Osteocyte (in vitro differentiated cells): Measurements from ENCODE around the gene SNX13. TPM values are rescaled to one million over a fixed set of nuclear protein-coding genes. Genes with fewer than 3 reads are reported as not detected.

Experiments used
- DNase-seq: peaks from one replicate; pipeline ENCODE4 v3.0.0; 2021; ENCODE audit warnings: mixed read lengths; ENCODE audit not compliant: unreplicated experiment; ENCODE audit errors: extremely low spot score
- H3K27ac Mint-ChIP-seq: one replicate; pipeline ENCODE4 v1.8.0; 2021; ENCODE audit warnings: mild to moderate bottlenecking, mixed read lengths; ENCODE audit not compliant: unreplicated experiment
- H3K27me3 Mint-ChIP-seq: one replicate; pipeline ENCODE4 v1.8.0; 2021; ENCODE audit warnings: mixed read lengths; ENCODE audit not compliant: unreplicated experiment
- H3K36me3 Mint-ChIP-seq: one replicate; pipeline ENCODE4 v1.8.0; 2021; ENCODE audit warnings: mixed read lengths; ENCODE audit not compliant: unreplicated experiment
- H3K4me1 Mint-ChIP-seq: one replicate; pipeline ENCODE4 v1.8.0; 2021; ENCODE audit warnings: mixed read lengths; ENCODE audit not compliant: unreplicated experiment
- H3K4me3 Mint-ChIP-seq: one replicate; pipeline ENCODE4 v1.8.0; 2021; ENCODE audit warnings: mild to moderate bottlenecking, moderate library complexity, mixed read lengths; ENCODE audit not compliant: unreplicated experiment
- H3K9me3 Mint-ChIP-seq: one replicate; pipeline ENCODE4 v1.8.0; 2021; ENCODE audit warnings: mixed read lengths; ENCODE audit not compliant: unreplicated experiment
- CTCF ChIP-seq: fragments of 200-600 bp; sonication (generic); IDR thresholded peaks from 2 replicates; pipeline ENCODE4 v1.5.0; 2021; ENCODE audit warnings: antibody characterized with exemption, mild to moderate bottlenecking, moderate library complexity
- total RNA-seq: library from RNA; stranded (reverse); gene quantifications from 2 replicates; pipeline ENCODE4 v1.2.1, GENCODE V29; 2021

SNX13 gene
- total RNA-seq, 1 donor from 2014 or later: 49.5 TPM

- Mint-ChIP-seq H3K9me3 (peaks cover 3% of the 10 kb centered on the region), H3K27me3 (peaks cover 3% of the 10 kb centered on the region), H3K4me1 (peaks cover 5% of the 10 kb centered on the region), H3K27ac (no peak overlapping the region), H3K4me3 (no peak overlapping the region), H3K36me3 (no peaks in the 10 kb centered on the region)
- DNase-seq: no peak
- TF ChIP-seq CTCF: no peak
These were observed 22.4 kb upstream of the SNX13 start for GRCh38 chr7:17962652-17963051.

GRCh38 chr7:17957871-17958270 lies 17.6 kb upstream of the SNX13 start:
- Mint-ChIP-seq H3K4me1 (no peaks in the 10 kb centered on the region), H3K27me3 (peaks cover 9% of the 10 kb centered on the region), H3K36me3 (no peaks in the 10 kb centered on the region), H3K9me3 (no peaks in the 10 kb centered on the region), H3K27ac (no peak overlapping the region), H3K4me3 (no peak overlapping the region)
- TF ChIP-seq CTCF: no peak
- no peak for DNase-seq

- H3K27ac Mint-ChIP-seq: no peak overlapping the region
- peaks cover 4% of the 10 kb centered on the region for H3K27me3 Mint-ChIP-seq
- TF ChIP-seq CTCF: no peak
- H3K36me3 Mint-ChIP-seq: no peaks in the 10 kb centered on the region
- H3K4me3 Mint-ChIP-seq: no peak overlapping the region
- peaks cover 3% of the 10 kb centered on the region for H3K4me1 Mint-ChIP-seq
- DNase-seq: no peak
- no peaks in the 10 kb centered on the region for H3K9me3 Mint-ChIP-seq
These were observed 12.1 kb upstream of the SNX13 start for GRCh38 chr7:17952387-17952786.

GRCh38 chr7:17951742-17952254 lies 11.5 kb upstream of the SNX13 start:
- TF ChIP-seq CTCF: no peak
- Mint-ChIP-seq H3K4me1 (peaks cover 3% of the 10 kb centered on the region), H3K36me3 (no peaks in the 10 kb centered on the region), H3K27ac (no peak overlapping the region), H3K4me3 (no peak overlapping the region), H3K27me3 (peaks cover 4% of the 10 kb centered on the region), H3K9me3 (no peaks in the 10 kb centered on the region)
- DNase-seq: no peak

GRCh38 chr7:17948526-17949238 lies 8.4 kb upstream of the SNX13 start:
- H3K27ac Mint-ChIP-seq: no peak overlapping the region
- peaks cover 3% of the 10 kb centered on the region for H3K4me1 Mint-ChIP-seq
- H3K4me3 Mint-ChIP-seq: no peak overlapping the region
- no peaks in the 10 kb centered on the region for H3K27me3 Mint-ChIP-seq
- DNase-seq: no peak
- H3K9me3 Mint-ChIP-seq: no peaks in the 10 kb centered on the region
- H3K36me3 Mint-ChIP-seq: no peaks in the 10 kb centered on the region
- no peak for TF ChIP-seq CTCF
